HG03469 (cell line): ENCODE measurements around the gene CRYZ.

Experiments
- ATAC-seq: cut with Tn5 transposase; IDR thresholded peaks from one replicate; pipeline ENCODE4 v1.9.1; 2021; ENCODE audit warnings: mild to moderate bottlenecking, moderate library complexity, moderate number of reproducible peaks; ENCODE audit not compliant: unreplicated experiment

CRYZ gene

GRCh38 chr1:74731399-74732052, 1.3 kb downstream of the CRYZ start:
- ATAC-seq, result peak; percentile 20

DNA sequence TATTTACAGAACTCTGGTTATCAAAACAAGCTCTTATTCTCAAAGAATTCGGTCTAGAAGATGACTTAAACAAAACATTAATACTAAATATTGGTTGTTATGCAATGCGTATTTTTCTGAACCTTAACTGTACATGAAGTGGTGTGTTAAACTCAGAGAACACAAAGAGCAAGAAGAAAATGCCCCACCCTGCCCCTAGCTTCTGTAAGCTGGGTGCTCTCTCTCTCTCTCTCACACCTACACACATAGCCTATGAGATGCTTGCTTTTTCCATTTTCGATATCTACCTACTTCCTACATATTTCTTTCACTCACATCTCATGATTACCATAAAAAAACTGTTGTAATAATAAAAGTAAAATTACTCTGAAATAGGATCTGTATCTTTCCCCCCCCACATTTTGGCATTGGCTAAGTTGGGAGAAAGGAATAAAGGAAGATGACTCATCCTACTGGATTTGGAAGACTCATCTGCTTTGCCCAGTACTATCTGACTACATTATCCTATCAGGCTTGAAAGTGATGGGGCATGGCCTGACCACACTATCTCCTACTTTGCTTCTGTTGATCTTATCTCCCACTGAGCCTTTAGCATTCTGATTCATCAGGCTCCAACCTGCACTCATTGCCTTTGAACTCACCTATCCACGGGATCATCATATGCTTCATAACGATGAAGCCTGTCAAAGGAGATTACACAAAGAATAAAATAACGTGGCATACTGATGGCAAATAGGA, 2.9 kb downstream of the CRYZ start:
- ATAC-seq, result no peak

GRCh38 chr1:74728736-74729135, 4.1 kb downstream of the CRYZ start:
- no peak for ATAC-seq

- ATAC-seq, result no peak
These were observed 6.8 kb downstream of the CRYZ start for GRCh38 chr1:74726063-74726462.

- no peak for ATAC-seq
These were observed 15.2 kb downstream of the CRYZ start for GRCh38 chr1:74717626-74718025.

DNA sequence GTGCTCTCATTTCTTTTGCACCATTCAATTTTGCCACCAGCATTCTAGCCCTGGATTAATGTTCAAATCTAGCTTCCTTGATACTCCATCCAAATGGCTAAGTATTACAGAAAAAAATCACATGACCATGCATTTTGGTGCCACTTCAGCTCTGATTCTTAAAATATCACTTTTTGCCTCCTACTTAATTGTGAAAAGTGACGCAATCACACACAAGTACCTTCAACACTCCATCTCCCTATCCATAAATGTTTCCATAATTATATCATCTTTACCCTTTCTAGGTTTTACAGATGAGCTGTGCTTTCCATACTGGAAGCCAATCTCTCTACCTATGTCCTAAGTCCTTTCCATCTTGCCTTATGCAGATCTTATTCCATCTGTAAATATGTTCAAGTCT, 16.0 kb downstream of the CRYZ start:
- ATAC-seq, result no peak

DNA sequence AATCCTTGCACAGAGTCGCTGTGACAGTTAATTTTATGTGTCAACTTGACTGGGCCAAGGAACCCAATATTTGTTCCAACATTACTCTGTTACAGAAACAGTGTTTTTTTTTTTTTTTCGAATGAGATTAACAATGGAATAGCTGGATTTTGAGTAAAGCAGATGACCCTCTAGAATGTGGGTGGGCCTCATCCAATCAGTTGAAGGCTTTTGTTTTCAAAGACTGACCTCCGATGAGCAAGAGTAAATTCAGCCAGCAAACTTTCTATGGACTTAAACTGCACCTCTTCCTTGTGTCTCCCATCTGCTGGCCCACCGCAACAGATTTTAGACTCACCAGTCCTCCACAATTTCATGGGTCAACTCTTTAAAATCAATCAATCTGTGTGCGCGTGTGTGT, 17.0 kb downstream of the CRYZ start:
- no peak for ATAC-seq

DNA sequence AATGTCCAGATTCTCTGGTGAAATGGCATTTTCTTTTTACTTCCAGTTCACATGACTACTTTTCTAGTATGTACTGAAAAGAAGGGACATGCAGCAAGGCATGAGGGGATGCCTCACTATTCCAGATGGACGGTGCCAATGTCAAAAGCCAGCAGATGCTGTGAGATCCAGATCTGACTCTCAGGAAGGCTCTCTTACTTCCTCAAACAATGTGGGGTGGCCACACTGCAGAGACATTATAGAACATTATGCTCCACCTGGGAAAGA, 17.7 kb downstream of the CRYZ start:
- no peak for ATAC-seq

DNA sequence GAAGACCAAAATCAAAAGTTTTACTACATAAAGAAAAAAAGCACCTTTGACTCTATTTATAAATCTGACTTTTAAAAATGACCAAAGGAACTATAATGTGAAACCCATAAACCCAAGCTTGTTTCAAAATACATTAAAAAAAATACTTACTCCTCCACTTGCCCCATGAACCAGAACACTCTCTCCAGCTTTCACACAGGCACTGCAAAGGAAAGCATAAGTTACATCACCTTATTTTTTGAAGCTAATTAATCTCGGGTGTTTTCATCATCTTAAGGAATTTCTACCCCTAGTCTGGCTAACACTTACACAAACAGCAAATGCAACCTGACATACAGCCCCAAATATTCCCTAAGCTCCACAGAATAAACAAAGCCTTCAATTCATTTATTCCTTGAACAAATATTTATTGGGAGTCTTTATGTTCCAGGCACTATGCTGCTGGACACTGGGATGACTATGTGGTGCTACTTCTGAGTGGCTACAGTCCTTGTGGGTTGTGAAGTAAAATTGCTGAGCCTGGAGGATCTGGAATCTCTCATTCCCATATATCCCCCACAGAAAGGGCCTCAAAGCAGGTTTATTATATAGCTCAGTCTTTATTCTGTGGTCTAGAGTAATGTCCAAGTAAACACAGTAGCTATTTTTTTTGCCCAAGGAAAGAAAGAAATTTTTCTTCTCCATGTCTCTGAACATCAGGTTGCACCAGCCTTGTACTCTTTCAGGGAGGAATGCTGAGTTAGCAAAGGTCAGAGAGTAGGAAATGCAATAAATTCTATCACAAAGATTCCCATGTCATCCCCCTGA, 18.2 kb downstream of the CRYZ start:
- ATAC-seq, result no peak

DNA sequence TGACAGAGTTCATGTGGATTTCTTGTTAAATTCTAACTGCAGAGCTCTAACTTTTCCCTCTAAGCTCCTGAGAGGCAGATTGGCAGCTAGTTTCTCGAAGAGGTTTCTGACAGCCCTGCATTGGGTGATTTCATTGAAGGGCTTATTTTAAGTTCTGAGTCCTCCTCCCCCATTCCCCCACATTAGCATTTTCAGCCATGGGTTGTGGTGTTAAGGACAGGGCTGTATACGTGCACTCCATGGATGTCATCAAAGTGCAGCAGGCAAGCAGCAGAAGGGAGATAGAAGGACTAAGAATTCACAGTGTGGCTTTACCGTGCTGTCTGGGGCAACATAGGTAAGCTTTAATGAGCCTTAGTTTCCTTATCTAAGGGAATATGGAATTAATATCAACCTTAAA, 19.0 kb downstream of the CRYZ start:
- no peak for ATAC-seq

- ATAC-seq, result no peak
These were observed 20.0 kb downstream of the CRYZ start for GRCh38 chr1:74712881-74713280.

GRCh38 chr1:74703386-74704182, 29.3 kb downstream of the CRYZ start:
- no peak for ATAC-seq

- ATAC-seq, result no peak
These were observed 33.5 kb downstream of the CRYZ start for GRCh38 chr1:74699331-74699730.

DNA sequence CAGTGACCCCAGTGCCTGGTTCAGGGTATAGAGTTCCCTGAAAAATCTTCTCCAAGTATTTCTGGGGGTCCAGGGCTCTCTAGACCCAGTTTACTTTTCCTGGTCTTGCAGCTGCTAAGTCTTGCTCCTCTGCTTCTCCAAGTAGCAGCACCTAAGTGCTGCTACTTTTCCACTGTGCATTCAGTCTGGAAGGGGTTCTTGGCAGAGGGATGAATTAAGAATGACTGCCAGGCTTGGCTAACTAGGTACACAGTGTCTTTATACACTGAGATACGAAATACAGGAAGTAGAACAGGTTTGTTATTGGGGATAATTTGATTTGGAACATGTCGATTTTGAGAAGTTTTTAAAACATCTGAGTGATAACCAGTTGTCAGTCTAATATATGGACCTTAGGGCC, 35.0 kb downstream of the CRYZ start:
- no peak for ATAC-seq

DNA sequence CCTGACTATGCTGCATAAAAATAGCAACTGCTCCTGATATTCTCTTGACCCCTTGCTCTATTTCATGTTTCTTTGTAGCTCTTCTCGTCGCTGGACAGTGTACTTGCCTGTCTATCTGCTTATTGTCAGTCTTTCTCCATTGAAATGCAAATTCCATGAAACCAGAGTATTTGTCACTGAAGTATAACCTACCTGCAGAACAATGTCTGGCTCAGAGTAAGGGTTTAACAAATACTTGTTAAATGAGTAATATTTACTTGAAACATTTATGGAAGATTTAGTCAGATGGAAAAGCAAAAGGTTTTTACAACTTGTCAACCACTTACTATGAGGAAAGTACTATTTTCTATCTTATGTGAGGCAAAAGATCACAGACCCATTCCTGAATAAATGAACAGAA, 39.4 kb downstream of the CRYZ start:
- ATAC-seq, result no peak

DNA sequence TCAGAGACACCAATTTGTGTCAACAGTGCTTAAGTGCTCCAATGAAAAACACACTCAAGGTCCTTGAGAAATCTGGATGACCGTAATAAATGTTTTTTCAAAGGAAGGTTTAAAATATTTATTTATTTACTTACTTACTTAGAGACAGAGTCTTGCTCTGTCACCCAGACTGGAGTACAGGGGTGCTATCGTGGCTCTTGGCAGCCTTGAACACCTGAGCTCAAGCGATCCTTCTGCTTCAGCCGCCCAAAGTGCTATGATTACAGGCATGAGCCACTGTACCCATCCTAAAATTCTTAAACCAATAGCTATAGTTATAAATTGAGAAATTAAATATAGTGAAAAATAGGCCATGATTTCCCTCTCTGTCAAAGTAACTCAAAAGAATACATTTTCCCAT, 41.9 kb downstream of the CRYZ start:
- ATAC-seq, result no peak

- no peak for ATAC-seq
These were observed 42.5 kb downstream of the CRYZ start for GRCh38 chr1:74690364-74690696.

- peak; percentile 59 for ATAC-seq
These were observed 43.1 kb downstream of the CRYZ start for GRCh38 chr1:74689621-74690363.

DNA sequence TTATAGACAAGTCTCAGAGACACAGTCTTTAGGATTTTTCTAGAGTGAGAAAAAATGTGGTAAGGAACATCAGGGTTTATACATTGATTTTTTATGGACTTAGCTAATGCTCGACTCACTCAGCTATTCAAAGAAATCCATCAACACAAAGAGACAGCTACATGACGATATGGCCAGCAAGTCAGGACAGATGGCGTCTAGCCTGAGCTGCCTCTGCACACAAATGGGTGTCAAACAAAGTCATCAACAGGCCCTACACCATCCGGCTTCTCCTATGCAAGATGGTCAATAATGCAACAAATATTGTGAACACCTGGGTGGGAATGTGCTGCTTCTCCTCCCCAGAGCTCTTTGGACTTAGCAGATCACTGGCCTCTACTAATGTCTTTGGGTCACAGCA, 45.9 kb downstream of the CRYZ start:
- no peak for ATAC-seq

- no peak for ATAC-seq
These were observed 48.5 kb downstream of the CRYZ start for GRCh38 chr1:74684301-74684700.

DNA sequence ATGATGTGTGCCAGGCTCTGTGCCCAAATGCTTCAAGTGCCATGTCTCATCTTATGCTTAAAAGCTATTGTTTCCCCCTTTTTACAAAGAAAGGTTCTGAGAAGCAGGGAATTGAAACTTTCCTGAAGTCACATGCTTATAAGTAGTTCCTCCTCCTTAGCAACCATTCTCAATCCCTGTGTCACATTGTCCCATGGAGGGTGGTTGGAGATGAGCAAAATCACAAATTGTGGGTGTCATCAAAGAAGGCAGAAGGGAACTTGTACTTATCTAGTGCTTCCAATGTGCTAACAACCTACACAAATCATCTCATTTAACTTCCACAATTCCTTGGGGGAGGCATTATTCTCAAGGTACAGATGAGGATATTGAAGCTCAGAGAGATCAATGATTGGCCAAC, 49.2 kb downstream of the CRYZ start:
- no peak for ATAC-seq
